ENCODE measurements around the gene C1QTNF8.
"Not testable (repeated sequence)": the region's sequence is repeated elsewhere in the genome, so short reads cannot be mapped to it uniquely, and the experiment has no call there.

C1QTNF8 gene

GRCh38 chr16:1091992-1092552 lies 4.0 kb downstream of the C1QTNF8 start:
- no peak for DNase-seq

GRCh38 chr16:1090620-1091587 lies 5.1 kb downstream of the C1QTNF8 start:
- no peak for DNase-seq

- no peak for DNase-seq
Observed at GRCh38 chr16:1089822-1090619, 6.0 kb downstream of the C1QTNF8 start.

- no peak for DNase-seq
Observed at GRCh38 chr16:1089439-1089821, 6.6 kb downstream of the C1QTNF8 start.

GRCh38 chr16:1088295-1089170 lies 7.5 kb downstream of the C1QTNF8 start:
- no peak for DNase-seq

- not testable (repeated sequence) for DNase-seq
Observed at GRCh38 chr16:1086443-1086842, 9.6 kb downstream of the C1QTNF8 start.

- no peak for DNase-seq
Observed at GRCh38 chr16:1084971-1085370, 11.1 kb downstream of the C1QTNF8 start.

- no peak for DNase-seq
Observed at GRCh38 chr16:1082952-1083675, 12.9 kb downstream of the C1QTNF8 start.

GRCh38 chr16:1082266-1082951 lies 13.6 kb downstream of the C1QTNF8 start:
- no peak for DNase-seq

GRCh38 chr16:1081734-1082265 lies 14.2 kb downstream of the C1QTNF8 start:
- no peak for DNase-seq

GRCh38 chr16:1080801-1081733 lies 15.0 kb downstream of the C1QTNF8 start:
- DNase-seq = no peak

- no peak for DNase-seq
Observed at GRCh38 chr16:1079786-1080525, 16.1 kb downstream of the C1QTNF8 start.

- no peak for DNase-seq
Observed at GRCh38 chr16:1079341-1079740, 16.7 kb downstream of the C1QTNF8 start.

GRCh38 chr16:1078579-1079021 lies 17.4 kb downstream of the C1QTNF8 start:
- DNase-seq = no peak

GRCh38 chr16:1077877-1078578 lies 18.0 kb downstream of the C1QTNF8 start:
- DNase-seq = no peak

GRCh38 chr16:1076801-1077576 lies 19.1 kb downstream of the C1QTNF8 start:
- no peak for DNase-seq

- DNase-seq = no peak
Observed at GRCh38 chr16:1075546-1075945, 20.5 kb downstream of the C1QTNF8 start.

GRCh38 chr16:1074379-1074649 lies 21.7 kb downstream of the C1QTNF8 start:
- no peak for DNase-seq
